OCI-LY1 (cell line): ENCODE data around the gene ISX.

Source experiments
- H2AFZ ChIP-seq: fragments of 200-600 bp; sonication (generic), shearing (Covaris generic); 2 replicates; pipeline ENCODE4 v1.6.0; 2014; ENCODE audit warnings: antibody characterized with exemption, mild to moderate bottlenecking, low read length
- H3F3A ChIP-seq: fragments of 200-600 bp; sonication (generic), shearing (Covaris generic); 2 replicates; pipeline ENCODE4 v1.6.0; 2014; ENCODE audit warnings: mild to moderate bottlenecking, antibody characterized with exemption, low read length, moderate library complexity; ENCODE audit not compliant: insufficient read depth
- H3K27ac ChIP-seq: fragments of 200-600 bp; sonication (generic); 2 replicates; pipeline ENCODE4 v1.5.1; 2014; ENCODE audit warnings: low read length, mixed run types, mild to moderate bottlenecking, low read depth; ENCODE audit not compliant: poor library complexity, severe bottlenecking
- H3K27me3 ChIP-seq: fragments of 200-600 bp; sonication (generic); 2 replicates; pipeline ENCODE4 v1.6.0; 2014; ENCODE audit warnings: antibody characterized with exemption, mild to moderate bottlenecking, low read length, moderate library complexity; ENCODE audit not compliant: insufficient read depth
- H3K36me3 ChIP-seq: fragments of 200-600 bp; sonication (generic); 2 replicates; pipeline ENCODE4 v1.6.1; 2014; ENCODE audit warnings: mild to moderate bottlenecking, antibody characterized with exemption, low read length, moderate library complexity, mixed read lengths; ENCODE audit not compliant: insufficient read depth
- H3K4me1 ChIP-seq: fragments of 200-600 bp; sonication (generic); 2 replicates; pipeline ENCODE4 v1.5.1; 2014; ENCODE audit warnings: mild to moderate bottlenecking, low read length, moderate library complexity; ENCODE audit not compliant: insufficient read depth, severe bottlenecking
- H3K4me2 ChIP-seq: fragments of 200-600 bp; sonication (generic), shearing (Covaris generic); 2 replicates; pipeline ENCODE4 v1.6.1; 2014; ENCODE audit warnings: low read length
- H3K4me3 ChIP-seq: fragments of 200-600 bp; sonication (generic); 2 replicates; pipeline ENCODE4 v1.5.1; 2014; ENCODE audit warnings: low read length, low read depth, mild to moderate bottlenecking, mixed read lengths; ENCODE audit not compliant: poor library complexity, severe bottlenecking
- H3K79me2 ChIP-seq: fragments of 200-600 bp; shearing (Covaris generic); 2 replicates; pipeline ENCODE4 v1.6.1; 2016; ENCODE audit warnings: mixed run types, low read length, mixed read lengths; ENCODE audit not compliant: insufficient read depth
- H3K9ac ChIP-seq: fragments of 200-600 bp; sonication (generic), shearing (Covaris generic); 2 replicates; pipeline ENCODE4 v1.6.1; 2014; ENCODE audit warnings: mild to moderate bottlenecking, low read length, mixed read lengths
- H3K9me2 ChIP-seq: fragments of 200-600 bp; sonication (generic), shearing (Covaris generic); 2 replicates; pipeline ENCODE4 v1.6.1; 2014; ENCODE audit warnings: low read depth, mild to moderate bottlenecking, low read length, mixed read lengths
- H3K9me3 ChIP-seq: fragments of 200-600 bp; shearing (Covaris generic); 2 replicates; pipeline ENCODE4 v1.6.1; 2014; ENCODE audit warnings: low read length, mixed read lengths
- H4K20me1 ChIP-seq: fragments of 200-600 bp; sonication (generic), shearing (Covaris generic); 2 replicates; pipeline ENCODE4 v1.6.0; 2016; ENCODE audit warnings: mild to moderate bottlenecking, low read length; ENCODE audit not compliant: insufficient read depth
- EZH2 ChIP-seq: fragments of 200-600 bp; sonication (generic), shearing (Covaris generic); IDR thresholded peaks from 2 replicates; pipeline ENCODE4 v1.8.0; 2017; ENCODE audit warnings: borderline replicate concordance, mixed run types, mild to moderate bottlenecking, antibody characterized with exemption, low read length, moderate library complexity, mixed read lengths
- TF ChIP-seq, protein P1 (sequence below): fragments of 200-600 bp; sonication (generic), shearing (Covaris generic); IDR thresholded peaks from 2 replicates; pipeline ENCODE4 v1.5.1; 2017; ENCODE audit warnings: mild to moderate bottlenecking, antibody characterized with exemption, low read length, moderate library complexity, mixed read lengths

Gene ISX

DNA sequence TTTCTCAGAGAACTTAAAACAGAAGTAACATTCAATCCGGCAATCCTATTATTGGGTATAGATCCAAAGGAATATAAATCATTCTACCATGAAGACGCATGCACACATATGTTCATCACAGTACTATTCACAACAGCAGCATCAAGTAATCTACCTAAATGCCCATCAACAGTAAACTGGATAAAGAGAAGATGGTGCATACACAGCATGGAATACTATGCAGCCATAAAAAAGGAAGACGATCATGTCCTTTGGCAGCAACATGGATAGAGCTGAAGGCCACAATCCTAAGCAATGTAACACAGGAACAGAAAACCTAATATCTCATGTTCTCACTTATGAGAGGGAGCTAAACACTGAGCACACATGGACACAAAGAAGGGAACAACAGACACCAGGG is 6.3 kb upstream of the ISX start:
- Histone ChIP-seq H3K27me3 (no peaks in the 10 kb centered on the region), H3K27ac (no peak overlapping the region)

DNA sequence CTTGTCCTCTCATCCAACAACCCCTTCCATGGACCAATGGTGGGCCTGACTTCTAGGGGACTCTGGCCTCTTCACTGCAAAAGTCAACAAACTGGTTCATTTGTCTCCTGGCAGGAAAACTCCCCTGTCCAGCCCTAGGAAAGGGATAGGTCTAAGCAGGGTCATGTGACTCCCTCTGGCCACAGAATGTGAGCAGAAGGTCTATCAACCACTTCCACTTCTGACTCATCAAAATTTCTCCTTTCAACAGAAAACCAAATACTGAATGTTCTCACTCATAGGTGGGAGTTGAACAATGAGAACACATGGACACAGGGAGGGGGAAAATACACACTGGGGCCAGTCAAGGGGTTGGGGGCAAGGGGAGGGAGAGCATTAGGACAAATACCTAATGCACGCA is 1.3 kb upstream of the ISX start:
- Histone ChIP-seq H4K20me1 (no peaks in the 10 kb centered on the region), H3K9ac (no peak overlapping the region), H3K4me2 (no peak overlapping the region), H3K4me1 (no peaks in the 10 kb centered on the region), H3K36me3 (0 out of 2 replicates have a peak, but pooled peaks cover 1% of the 10 kb centered on the region), H3K9me3 (no peaks in the 10 kb centered on the region), H3F3A (no peaks in the 10 kb centered on the region), H3K4me3 (no peak overlapping the region), H3K79me2 (no peaks in the 10 kb centered on the region), H3K9me2 (no peaks in the 10 kb centered on the region), H3K27ac (no peak overlapping the region), H2AFZ (no peak overlapping the region), H3K27me3 (no peaks in the 10 kb centered on the region)
- TF ChIP-seq, protein P1, sequence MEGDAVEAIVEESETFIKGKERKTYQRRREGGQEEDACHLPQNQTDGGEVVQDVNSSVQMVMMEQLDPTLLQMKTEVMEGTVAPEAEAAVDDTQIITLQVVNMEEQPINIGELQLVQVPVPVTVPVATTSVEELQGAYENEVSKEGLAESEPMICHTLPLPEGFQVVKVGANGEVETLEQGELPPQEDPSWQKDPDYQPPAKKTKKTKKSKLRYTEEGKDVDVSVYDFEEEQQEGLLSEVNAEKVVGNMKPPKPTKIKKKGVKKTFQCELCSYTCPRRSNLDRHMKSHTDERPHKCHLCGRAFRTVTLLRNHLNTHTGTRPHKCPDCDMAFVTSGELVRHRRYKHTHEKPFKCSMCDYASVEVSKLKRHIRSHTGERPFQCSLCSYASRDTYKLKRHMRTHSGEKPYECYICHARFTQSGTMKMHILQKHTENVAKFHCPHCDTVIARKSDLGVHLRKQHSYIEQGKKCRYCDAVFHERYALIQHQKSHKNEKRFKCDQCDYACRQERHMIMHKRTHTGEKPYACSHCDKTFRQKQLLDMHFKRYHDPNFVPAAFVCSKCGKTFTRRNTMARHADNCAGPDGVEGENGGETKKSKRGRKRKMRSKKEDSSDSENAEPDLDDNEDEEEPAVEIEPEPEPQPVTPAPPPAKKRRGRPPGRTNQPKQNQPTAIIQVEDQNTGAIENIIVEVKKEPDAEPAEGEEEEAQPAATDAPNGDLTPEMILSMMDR, result no peak
- TF ChIP-seq EZH2, result no peak

More for the DNA sequence above, 6.3 kb upstream of the ISX start:
- Histone ChIP-seq H3F3A (no peaks in the 10 kb centered on the region), H3K36me3 (peaks cover 10% of the 10 kb centered on the region), H3K9ac (no peak overlapping the region), H3K9me2 (no peaks in the 10 kb centered on the region), H4K20me1 (no peaks in the 10 kb centered on the region), H3K79me2 (no peaks in the 10 kb centered on the region), H3K4me2 (no peak overlapping the region), H3K9me3 (no peaks in the 10 kb centered on the region; the same call in 1 of the 2 replicates), H2AFZ (no peak overlapping the region), H3K4me3 (no peak overlapping the region), H3K4me1 (no peaks in the 10 kb centered on the region)
- TF ChIP-seq EZH2, result no peak
- TF ChIP-seq, protein P1, result no peak

DNA sequence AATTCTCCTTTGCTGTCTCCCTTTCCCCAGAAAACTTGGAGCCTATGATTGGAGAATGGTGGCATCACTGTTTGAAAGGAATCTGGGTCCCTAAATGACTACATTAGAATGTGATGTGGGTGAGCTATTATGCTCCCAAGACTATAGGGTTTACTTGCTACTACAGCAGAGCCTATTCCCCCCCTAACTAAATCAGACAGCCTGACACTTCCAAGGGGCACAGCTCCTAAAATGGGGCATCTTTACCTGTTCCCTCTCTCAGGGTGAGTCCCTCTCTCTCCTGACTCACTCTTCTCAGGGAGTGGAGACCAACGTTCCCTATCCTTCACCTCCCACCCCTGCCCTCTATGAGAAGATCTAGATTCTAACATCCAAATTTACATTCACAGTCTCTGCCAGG is 775 bp upstream of the ISX start:
- H2AFZ ChIP-seq, result no peak overlapping the region
- H3K9me3 ChIP-seq, result no peaks in the 10 kb centered on the region
- no peaks in the 10 kb centered on the region for H3K79me2 ChIP-seq
- H4K20me1 ChIP-seq, result no peaks in the 10 kb centered on the region
- H3K27me3 ChIP-seq, result no peaks in the 10 kb centered on the region
- H3K4me1 ChIP-seq, result no peaks in the 10 kb centered on the region
- no peak overlapping the region for H3K27ac ChIP-seq
- H3K4me3 ChIP-seq, result no peak overlapping the region
- H3K4me2 ChIP-seq, result no peak overlapping the region
- no peaks in the 10 kb centered on the region for H3K9me2 ChIP-seq
- no peaks in the 10 kb centered on the region for H3K36me3 ChIP-seq
- TF ChIP-seq, protein P1, result no peak
- no peak for TF ChIP-seq EZH2
- H3F3A ChIP-seq, result no peaks in the 10 kb centered on the region
- no peak overlapping the region for H3K9ac ChIP-seq
